Stimulated activated naive CD8-positive, alpha-beta T cell treated with anti-CD3 and anti-CD28 coated beads, Interleukin-15, amount 100 ng/mL, for 72 hours (primary cell): ENCODE results near the gene HS6ST1.
"Not testable (repeated sequence)": the region's sequence is repeated elsewhere in the genome, so short reads cannot be mapped to it uniquely, and the experiment has no call there.

ENCODE experiments used
- ATAC-seq: fragments of 150-1000 bp; cut with Tn5 transposase; 2 replicates; pipeline ENCODE4 v1.10.0; 2021; ENCODE audit warnings: mild to moderate bottlenecking, moderate library complexity
- DNase-seq, 2 donors: peaks; one replicate each; pipeline ENCODE4 v3.0.0; 2021 to 2022
- H3K27ac Mint-ChIP-seq, 2 donors: one replicate each; pipeline ENCODE4 v1.8.0; 2022; ENCODE audit warnings: mild to moderate bottlenecking in 2 of 2, mixed read lengths in 2 of 2, moderate library complexity in 2 of 2
- H3K27me3 Mint-ChIP-seq: one replicate; pipeline ENCODE4 v1.8.0; 2022; ENCODE audit warnings: mixed read lengths
- H3K4me1 Mint-ChIP-seq: one replicate; pipeline ENCODE4 v1.8.0; 2022; ENCODE audit warnings: mild to moderate bottlenecking, mixed read lengths
- H3K4me3 Mint-ChIP-seq, 2 donors: one replicate each; pipeline ENCODE4 v1.8.0; 2022; ENCODE audit warnings: mild to moderate bottlenecking in 2 of 2, mixed read lengths in 2 of 2, moderate library complexity in 1 of 2
- H3K9me3 Mint-ChIP-seq, 2 donors: one replicate each; pipeline ENCODE4 v1.8.0; 2022; ENCODE audit warnings: mixed read lengths in 2 of 2

The HS6ST1 gene

GRCh38 chr2:128319631-128320191 lies 1.0 kb upstream of the HS6ST1 start:
- H3K27me3 Mint-ChIP-seq: peaks cover 16% of the 10 kb centered on the region
- DNase-seq: no peak
- H3K9me3 Mint-ChIP-seq: no peaks in the 10 kb centered on the region
- H3K4me1 Mint-ChIP-seq: peaks cover 42% of the 10 kb centered on the region
- H3K27ac Mint-ChIP-seq: no peak overlapping the region
- no peak for ATAC-seq
- H3K4me3 Mint-ChIP-seq: peak overlapping the region; percentile 63 to 73

- peaks cover 57% of the 10 kb centered on the region for H3K4me1 Mint-ChIP-seq
- H3K4me3 Mint-ChIP-seq: peak overlapping the region; percentile 26 to 78
- DNase-seq (peak in 1 of 2 donors; percentile 50), ATAC-seq (peak; percentile 16)
- not testable (repeated sequence) for H3K9me3 Mint-ChIP-seq, H3K27ac Mint-ChIP-seq
- H3K27me3 Mint-ChIP-seq: peaks cover 16% of the 10 kb centered on the region
These were observed 423 bp downstream of the HS6ST1 start for GRCh38 chr2:128318245-128318644.

GRCh38 chr2:128317899-128318225 lies 806 bp downstream of the HS6ST1 start:
- ATAC-seq, DNase-seq, H3K9me3 Mint-ChIP-seq: not testable (repeated sequence)
- Mint-ChIP-seq H3K4me1 (peaks cover 60% of the 10 kb centered on the region), H3K27ac (peak overlapping the region in 1 of 2 donors; percentile 81), H3K4me3 (peak overlapping the region; percentile 95 to 99), H3K27me3 (peaks cover 16% of the 10 kb centered on the region)

GRCh38 chr2:128317181-128317898 lies 1.3 kb downstream of the HS6ST1 start:
- DNase-seq (peak; percentile 48 to 54), ATAC-seq (peak; percentile 21)
- peak overlapping the region; percentile 81 to 83 for H3K27ac Mint-ChIP-seq
- H3K4me3 Mint-ChIP-seq: peak overlapping the region; percentile 95 to 99
- peaks cover 62% of the 10 kb centered on the region for H3K4me1 Mint-ChIP-seq
- H3K27me3 Mint-ChIP-seq: peaks cover 16% of the 10 kb centered on the region
- H3K9me3 Mint-ChIP-seq: no peaks in the 10 kb centered on the region

DNA sequence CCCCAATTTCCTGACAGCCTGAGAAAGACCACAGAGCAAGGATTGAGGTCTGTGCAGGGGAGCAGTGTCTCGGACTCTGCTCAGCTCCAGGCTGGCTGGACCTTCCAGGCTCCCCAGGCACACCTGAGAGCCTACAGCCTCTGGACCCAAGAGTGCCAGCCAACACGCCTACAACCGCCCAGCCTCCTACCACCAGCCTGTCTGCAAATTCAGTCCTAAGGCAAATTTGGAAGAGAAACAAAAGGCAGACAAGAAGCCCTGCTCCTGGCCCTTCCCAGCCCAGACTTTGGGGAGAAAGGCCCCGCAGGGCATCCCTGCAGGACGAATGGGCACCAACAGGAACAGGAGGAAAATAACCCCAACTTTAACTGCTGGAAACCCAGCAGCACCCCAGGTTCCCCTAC lies 1.9 kb downstream of the HS6ST1 start:
- Mint-ChIP-seq H3K9me3 (no peaks in the 10 kb centered on the region), H3K27ac (peak overlapping the region in 1 of 2 donors; percentile 52), H3K4me3 (peak overlapping the region; percentile 95 to 99), H3K4me1 (peaks cover 67% of the 10 kb centered on the region), H3K27me3 (peaks cover 16% of the 10 kb centered on the region)
- peak in 1 of 2 donors; percentile 7 for DNase-seq
- ATAC-seq: no peak

- DNase-seq (peak in 1 of 2 donors; percentile 31), ATAC-seq (peak; percentile 34)
- no peaks in the 10 kb centered on the region for H3K9me3 Mint-ChIP-seq
- no peak overlapping the region for H3K27ac Mint-ChIP-seq
- peaks cover 10% of the 10 kb centered on the region for H3K27me3 Mint-ChIP-seq
- H3K4me1 Mint-ChIP-seq: peaks cover 66% of the 10 kb centered on the region
- H3K4me3 Mint-ChIP-seq: peak overlapping the region; percentile 95 to 99
These were observed 2.6 kb downstream of the HS6ST1 start for GRCh38 chr2:128315829-128316776.

DNA sequence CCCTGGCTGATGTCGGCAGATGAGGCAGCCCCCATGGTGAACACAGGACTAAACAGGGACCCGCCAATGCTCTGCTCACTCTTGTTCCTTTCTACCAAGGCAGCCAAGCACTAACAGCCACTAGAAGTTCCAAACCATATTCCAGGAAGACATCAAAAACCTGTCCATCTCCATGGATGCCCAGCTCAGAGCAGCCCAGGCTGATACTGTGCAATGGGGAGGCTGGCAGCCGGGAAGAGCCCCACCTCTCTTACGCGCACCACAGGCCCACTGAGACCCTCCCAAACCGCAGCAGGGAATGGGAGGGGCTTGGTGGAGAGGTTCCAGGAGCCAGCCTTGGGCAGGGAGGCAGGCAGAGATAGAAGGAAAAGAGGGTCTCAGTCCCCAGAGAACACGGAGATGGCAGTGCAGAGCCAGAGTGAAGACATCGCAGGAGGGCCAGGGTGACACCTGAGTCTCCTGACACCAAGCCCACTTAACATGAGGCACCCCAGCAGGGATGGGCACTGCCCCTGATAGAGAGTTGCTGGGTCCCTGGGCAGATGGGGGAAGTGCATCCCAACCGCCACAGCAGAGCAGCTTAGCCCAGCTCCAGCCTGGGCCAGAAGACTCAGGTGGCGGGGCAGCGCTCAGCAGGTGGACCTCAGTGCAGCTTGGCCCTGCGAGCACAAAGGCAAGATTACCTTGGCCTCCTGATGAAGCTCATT lies 3.4 kb downstream of the HS6ST1 start:
- H3K9me3 Mint-ChIP-seq: no peaks in the 10 kb centered on the region
- H3K27me3 Mint-ChIP-seq: peaks cover 1% of the 10 kb centered on the region
- H3K4me1 Mint-ChIP-seq: peaks cover 71% of the 10 kb centered on the region

DNA sequence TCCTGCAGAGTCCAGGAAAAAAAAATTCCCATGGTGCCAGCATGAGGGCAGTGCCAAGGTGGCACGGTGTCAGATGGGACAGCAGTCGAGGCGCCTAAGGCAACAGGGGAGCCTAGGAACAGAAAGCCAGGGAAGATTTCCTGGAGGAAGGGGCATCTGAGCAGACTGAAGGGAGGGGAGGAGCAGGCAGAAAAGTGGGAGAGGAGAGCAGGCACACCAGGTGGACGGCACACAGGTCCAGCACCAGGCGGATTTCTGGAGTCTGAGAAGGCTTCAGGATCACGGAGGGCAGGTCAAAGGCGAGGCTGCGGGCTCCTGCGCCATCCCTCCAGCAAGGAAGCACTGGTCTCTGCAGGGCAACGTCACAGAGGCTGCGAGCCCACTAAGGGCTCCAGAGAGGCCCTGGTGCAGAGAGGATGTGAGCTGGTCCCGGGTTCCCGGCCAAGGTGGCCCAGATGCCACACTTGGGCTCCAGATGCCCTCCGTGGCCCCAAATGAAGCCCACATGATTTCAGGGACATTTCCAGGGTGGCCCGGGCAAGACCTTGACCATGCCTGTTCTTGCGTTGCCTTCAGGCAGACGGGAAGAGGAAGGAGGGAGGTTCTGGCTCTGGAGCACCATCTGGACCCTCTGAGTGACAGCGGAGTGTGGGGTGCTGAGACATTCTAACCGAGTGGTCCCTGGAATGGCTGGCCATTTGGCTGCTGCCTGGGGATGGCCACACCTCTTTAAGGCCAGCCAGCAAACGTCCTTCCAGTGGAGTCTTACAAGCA lies 4.1 kb downstream of the HS6ST1 start:
- peaks cover 71% of the 10 kb centered on the region for H3K4me1 Mint-ChIP-seq
- no peak overlapping the region for H3K27ac Mint-ChIP-seq
- H3K4me3 Mint-ChIP-seq: peak overlapping the region; percentile 26 to 35

More for the DNA sequence above, 3.4 kb downstream of the HS6ST1 start:
- peak overlapping the region in 1 of 2 donors; percentile 8 for H3K4me3 Mint-ChIP-seq
- peak overlapping the region in 1 of 2 donors; percentile 46 for H3K27ac Mint-ChIP-seq
- ATAC-seq (no peak), DNase-seq (peak in 1 of 2 donors; percentile 7)

GRCh38 chr2:128313931-128314347 lies 4.7 kb downstream of the HS6ST1 start:
- Mint-ChIP-seq H3K27ac (no peak overlapping the region), H3K27me3 (no peaks in the 10 kb centered on the region), H3K4me1 (peaks cover 71% of the 10 kb centered on the region), H3K4me3 (peak overlapping the region; percentile 26 to 35), H3K9me3 (no peaks in the 10 kb centered on the region)
- peak in 1 of 2 donors; percentile 8 for DNase-seq
- ATAC-seq: no peak

More for the DNA sequence above, 4.1 kb downstream of the HS6ST1 start:
- ATAC-seq: no peak
- peak in 1 of 2 donors; percentile 9 for DNase-seq
- Mint-ChIP-seq H3K9me3 (no peaks in the 10 kb centered on the region), H3K27me3 (no peaks in the 10 kb centered on the region)

DNA sequence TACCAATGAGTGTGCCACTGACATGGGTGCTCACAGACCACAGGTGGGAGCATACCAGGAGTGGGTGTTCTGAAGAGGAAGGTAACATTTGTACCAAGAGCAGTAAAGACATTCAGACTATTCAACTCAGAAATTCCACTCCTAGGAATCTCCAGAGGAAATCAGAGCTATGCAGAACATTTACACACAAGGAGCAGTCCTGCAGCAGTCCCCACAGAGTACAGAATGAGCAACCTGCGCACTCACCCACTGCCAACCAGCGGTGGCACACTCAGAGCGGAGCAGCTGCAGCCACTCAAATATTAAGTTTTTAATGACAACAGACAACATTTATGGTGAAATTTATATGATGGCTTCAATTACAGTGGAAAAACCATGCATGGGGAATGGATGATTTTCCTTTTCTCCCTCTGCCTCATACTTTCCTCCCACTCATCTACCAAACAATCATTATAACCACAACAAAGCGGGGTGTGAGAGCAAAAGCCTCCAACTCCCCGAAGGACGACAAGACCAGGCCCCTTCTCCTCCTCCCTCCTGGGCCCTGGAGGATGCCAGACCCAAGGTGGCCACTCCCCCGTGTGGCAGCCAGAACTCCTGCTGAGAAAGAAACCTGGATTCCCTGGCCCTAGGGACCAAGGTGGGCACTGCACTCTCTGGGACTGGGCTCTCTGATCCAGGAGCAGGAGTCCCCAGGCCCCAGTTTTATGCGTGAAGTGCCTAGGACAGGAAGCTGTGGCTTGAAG lies 5.4 kb downstream of the HS6ST1 start:
- Mint-ChIP-seq H3K27me3 (no peaks in the 10 kb centered on the region), H3K4me1 (peaks cover 71% of the 10 kb centered on the region), H3K9me3 (no peaks in the 10 kb centered on the region), H3K4me3 (peak overlapping the region in 1 of 2 donors; percentile 21), H3K27ac (no peak overlapping the region)
- ATAC-seq (no peak), DNase-seq (peak in 1 of 2 donors; percentile 9)

- Mint-ChIP-seq H3K27me3 (no peaks in the 10 kb centered on the region), H3K4me1 (peaks cover 68% of the 10 kb centered on the region)
- no peak for ATAC-seq
These were observed 6.3 kb downstream of the HS6ST1 start for GRCh38 chr2:128312411-128312810.

DNA sequence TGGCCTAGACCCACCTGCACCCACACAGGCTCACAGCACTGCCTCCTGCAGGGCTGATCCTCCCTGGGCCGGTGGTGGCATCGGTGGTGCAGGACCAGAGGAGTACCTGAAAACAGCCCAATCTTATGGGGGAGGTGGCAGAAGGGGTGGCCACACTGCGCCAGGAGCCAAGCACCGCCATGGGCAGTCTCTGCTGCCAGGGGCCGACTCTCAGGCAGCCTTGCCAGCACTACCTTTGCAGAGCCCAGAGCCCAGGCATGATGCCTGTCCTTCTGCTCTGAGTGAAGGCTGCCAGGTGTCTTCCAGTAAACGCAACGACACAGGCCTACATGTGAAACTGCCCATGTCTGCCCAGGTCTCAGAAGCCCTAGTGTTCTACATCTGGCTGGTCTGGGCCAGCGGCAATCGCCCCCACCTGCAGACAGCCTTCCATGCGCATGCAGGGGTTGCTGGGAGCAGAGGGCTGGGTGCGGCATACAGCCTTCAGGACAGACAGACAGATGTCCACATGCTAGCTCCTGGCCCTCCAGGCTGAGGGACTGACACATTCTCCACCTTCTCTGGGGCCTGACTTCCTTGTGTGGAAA lies 6.8 kb downstream of the HS6ST1 start:
- Mint-ChIP-seq H3K9me3 (no peaks in the 10 kb centered on the region), H3K27ac (no peak overlapping the region), H3K4me1 (peaks cover 62% of the 10 kb centered on the region), H3K4me3 (no peak overlapping the region), H3K27me3 (no peaks in the 10 kb centered on the region)
- DNase-seq: peak in 1 of 2 donors; percentile 7
- no peak for ATAC-seq

More at GRCh38 chr2:128312411-128312810, 6.3 kb downstream of the HS6ST1 start:
- peak in 1 of 2 donors; percentile 4 for DNase-seq
- no peak overlapping the region for H3K27ac Mint-ChIP-seq
- no peak overlapping the region for H3K4me3 Mint-ChIP-seq
- H3K9me3 Mint-ChIP-seq: no peaks in the 10 kb centered on the region

DNA sequence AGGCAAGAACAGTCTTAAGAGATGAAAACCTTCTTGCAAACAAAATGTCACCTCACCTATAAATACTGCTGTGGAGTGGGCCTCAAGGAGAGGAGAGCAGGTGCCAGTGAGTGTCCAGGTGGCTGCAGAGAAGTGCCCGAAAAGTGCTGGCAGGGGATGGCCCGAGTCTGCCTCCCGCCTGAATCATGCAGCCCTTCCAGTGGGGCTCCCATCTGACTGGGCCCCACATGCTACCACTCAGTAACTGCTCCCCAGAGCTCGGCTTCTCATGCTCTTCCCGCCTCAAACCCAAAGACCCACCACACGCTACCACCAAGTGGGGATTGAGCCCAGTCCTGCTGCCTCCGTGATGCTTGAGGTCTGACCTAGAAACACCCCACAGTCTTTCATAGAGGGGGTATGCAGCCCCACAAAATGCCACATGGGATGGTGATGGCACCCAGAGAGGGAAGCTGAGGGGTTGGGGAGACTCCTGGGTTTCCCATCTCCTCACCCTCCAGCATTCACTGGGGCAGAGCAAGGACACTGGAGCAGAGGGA lies 7.4 kb downstream of the HS6ST1 start:
- ATAC-seq (no peak), DNase-seq (peak in 1 of 2 donors; percentile 5)
- Mint-ChIP-seq H3K9me3 (no peaks in the 10 kb centered on the region), H3K27ac (no peak overlapping the region), H3K4me3 (no peak overlapping the region), H3K4me1 (peaks cover 58% of the 10 kb centered on the region), H3K27me3 (no peaks in the 10 kb centered on the region)
